IMR-90 (cell line): ENCODE data around the gene HLA-DMB. TPM values are rescaled to one million over a fixed set of nuclear protein-coding genes. Genes with fewer than 3 reads are reported as not detected.
A peak's percentile ranks its signal among the peaks of the same experiment; 100 is the strongest.

Source experiments
- ATAC-seq: fragments of 200-7000 bp; cut with Tn5 transposase; 2 replicates; pipeline ENCODE4 v1.9.1; 2020; ENCODE audit warnings: low read depth, mild to moderate bottlenecking, moderate library complexity
- BruUV-seq: library from RNA; stranded (reverse); fragments of 400-500 nt; replicated peaks from 2 replicates; lab custom pipeline; 2021; lab: Mats Ljungman, UMichigan
- CTCF ChIA-PET: fragments of 300-600 bp; formaldehyde crosslinking; extraction: SDS; loops from one replicate; lab custom pipeline; 2021; ENCODE audit warnings: antibody characterized with exemption; lab: Yijun Ruan, JAX
- POLR2A ChIA-PET: fragments of 300-600 bp; sonication (Branson Sonifier 250); formaldehyde crosslinking; loops from one replicate; lab custom pipeline; 2022; ENCODE audit warnings: antibody characterized with exemption; ENCODE audit not compliant: unreplicated experiment; lab: Charles Lee
- DNase-seq: peaks from one replicate; pipeline ENCODE4 v3.0.0; 2013
- H2AFZ ChIP-seq: replicated peaks from 2 replicates; pipeline ENCODE3; 2013; ENCODE audit warnings: low read length, mild to moderate bottlenecking; ENCODE audit not compliant: poor library complexity
- H2AK5ac ChIP-seq: 2 replicates; pipeline ENCODE4 v1.6.1; 2013; ENCODE audit warnings: low read depth, low read length, inconsistent platforms
- H2AK9ac ChIP-seq: replicated peaks from 2 replicates; pipeline ENCODE3; 2013; ENCODE audit warnings: mild to moderate bottlenecking, low read depth, low read length, moderate library complexity; ENCODE audit not compliant: poor library complexity
- H2BK120ac ChIP-seq: 2 replicates; pipeline ENCODE4 v1.6.1; 2013; ENCODE audit warnings: low read depth, low read length, inconsistent platforms
- H2BK15ac ChIP-seq: 3 replicates; pipeline ENCODE4 v1.6.1; 2013; ENCODE audit warnings: low read depth, low read length, inconsistent platforms
- H2BK20ac ChIP-seq: 2 replicates; pipeline ENCODE4 v1.6.1; 2013; ENCODE audit warnings: low read depth, mild to moderate bottlenecking, inconsistent platforms, low read length, moderate library complexity
- H2BK5ac ChIP-seq: 2 replicates; pipeline ENCODE4 v1.6.1; 2013; ENCODE audit warnings: mild to moderate bottlenecking, low read depth, low read length, inconsistent platforms; ENCODE audit not compliant: poor library complexity, severe bottlenecking
- H3K14ac ChIP-seq: replicated peaks from 2 replicates; pipeline ENCODE4 v1.6.1; 2013; ENCODE audit warnings: low read depth, low read length, inconsistent platforms
- H3K18ac ChIP-seq: 2 replicates; pipeline ENCODE4 v1.6.1; 2013; ENCODE audit warnings: low read depth, low read length, control low read depth
- H3K23ac ChIP-seq: 2 replicates; pipeline ENCODE4 v1.6.1; 2013; ENCODE audit warnings: low read depth, low read length, inconsistent platforms
- H3K27ac ChIP-seq: 2 replicates; pipeline ENCODE4 v1.5.1; 2013; ENCODE audit warnings: mild to moderate bottlenecking, control low read depth, low read length; ENCODE audit not compliant: insufficient read depth
- H3K27me3 ChIP-seq: 2 replicates; pipeline ENCODE4 v1.6.1; 2013; ENCODE audit warnings: low read length; ENCODE audit not compliant: control insufficient read depth, insufficient read depth
- H3K36me3 ChIP-seq: 2 replicates; pipeline ENCODE4 v1.6.1; 2013; ENCODE audit warnings: low read length, mixed read lengths; ENCODE audit not compliant: control insufficient read depth, insufficient read depth
- H3K4ac ChIP-seq: 2 replicates; pipeline ENCODE4 v1.6.1; 2013; ENCODE audit warnings: low read depth, low read length, inconsistent platforms
- H3K4me1 ChIP-seq: 2 replicates; pipeline ENCODE4 v1.6.1; 2013; ENCODE audit warnings: low read length, mixed read lengths; ENCODE audit not compliant: control insufficient read depth, insufficient read depth
- H3K4me2 ChIP-seq: 2 replicates; pipeline ENCODE4 v1.6.1; 2013; ENCODE audit warnings: low read depth, mild to moderate bottlenecking, control low read depth, low read length, moderate library complexity
- H3K4me3 ChIP-seq: 2 replicates; pipeline ENCODE4 v1.5.1; 2013; ENCODE audit warnings: low read depth, mild to moderate bottlenecking, control low read depth, low read length, moderate library complexity; ENCODE audit not compliant: insufficient read depth
- H3K56ac ChIP-seq: 2 replicates; pipeline ENCODE4 v1.6.1; 2013; ENCODE audit warnings: low read length, inconsistent platforms; ENCODE audit not compliant: insufficient read depth; ENCODE audit errors: extremely low read depth
- H3K79me1 ChIP-seq, 2 experiments: 2 replicates each; pipeline ENCODE4 v1.6.1; 2013; ENCODE audit warnings: low read length in 2 of 2, inconsistent platforms in 1 of 2, low read depth in 1 of 2
- H3K9ac ChIP-seq: 2 replicates; pipeline ENCODE4 v1.6.1; 2013; ENCODE audit warnings: low read depth, low read length, control low read depth
- H3K9me1 ChIP-seq: 2 replicates; pipeline ENCODE4 v1.6.1; 2013; ENCODE audit warnings: low read length, inconsistent platforms; ENCODE audit not compliant: insufficient read depth
- H3K9me3 ChIP-seq: 2 replicates; pipeline ENCODE4 v1.6.1; 2013; ENCODE audit warnings: low read length; ENCODE audit not compliant: control insufficient read depth, insufficient read depth
- H4K20me1 ChIP-seq: 2 replicates; pipeline ENCODE4 v1.6.1; 2013; ENCODE audit warnings: low read length, inconsistent platforms; ENCODE audit not compliant: insufficient read depth
- H4K5ac ChIP-seq: 2 replicates; pipeline ENCODE4 v1.6.1; 2013; ENCODE audit warnings: mild to moderate bottlenecking, low read depth, low read length, control low read depth
- H4K8ac ChIP-seq, 2 experiments: 2 replicates each; pipeline ENCODE4 v1.6.1; 2013; ENCODE audit warnings: low read depth in 2 of 2, low read length in 2 of 2, control low read depth in 1 of 2, inconsistent platforms in 1 of 2
- H4K91ac ChIP-seq: 2 replicates; pipeline ENCODE4 v1.6.1; 2013; ENCODE audit warnings: low read depth, low read length, inconsistent platforms; ENCODE audit not compliant: insufficient read depth
- BHLHE40 ChIP-seq: fragments of 150-350 bp; IDR thresholded peaks from 2 replicates; pipeline ENCODE4 v1.6.1; 2016; ENCODE audit warnings: mild to moderate bottlenecking, low read depth, low read length
- CEBPB ChIP-seq: IDR thresholded peaks from 2 replicates; pipeline ENCODE4 v1.6.1; 2012; ENCODE audit warnings: low read depth, low read length, improper control_type of control experiment
- FOS ChIP-seq: fragments of 150-350 bp; IDR thresholded peaks from 2 replicates; pipeline ENCODE4 v1.6.1; 2016; ENCODE audit warnings: low read depth, low read length
- MAFK ChIP-seq: IDR thresholded peaks from 2 replicates; pipeline ENCODE4 v1.6.1; 2012; ENCODE audit warnings: low read depth, low read length, improper control_type of control experiment
- MXI1 ChIP-seq: IDR thresholded peaks from 2 replicates; pipeline ENCODE4 v1.6.1; 2012; ENCODE audit warnings: low read depth, mild to moderate bottlenecking, low read length, moderate library complexity, borderline replicate concordance
- NFE2L2 ChIP-seq: fragments of 150-350 bp; IDR thresholded peaks from 2 replicates; pipeline ENCODE4 v1.6.1; 2016; ENCODE audit warnings: low read depth, mild to moderate bottlenecking, low read length
- RAD21 ChIP-seq: IDR thresholded peaks from 2 replicates; pipeline ENCODE4 v1.6.1; 2012; ENCODE audit warnings: low read length, improper control_type of control experiment
- RCOR1 ChIP-seq: IDR thresholded peaks from 2 replicates; pipeline ENCODE4 v1.6.1; 2012; ENCODE audit warnings: mild to moderate bottlenecking, low read length, improper control_type of control experiment; ENCODE audit not compliant: insufficient replicate concordance
- RFX5 ChIP-seq: IDR thresholded peaks from 2 replicates; pipeline ENCODE4 v1.8.0; 2012; ENCODE audit warnings: low read depth, mild to moderate bottlenecking, low read length, moderate library complexity
- WGBS, 2 experiments: methylation state at CpG; one replicate each; pipeline versions ENCODE4 v1.1.5 to v1.1.7; 2013; ENCODE audit warnings: missing lambda C conversion rate in 2 of 2; ENCODE audit not compliant: insufficient read length in 1 of 2; ENCODE audit errors: extremely low coverage in 2 of 2; 5-methylcytosine and 5-hydroxymethylcytosine counted together
- dilution Hi-C: fragments of 300-500 bp; cut with HindIII; formaldehyde crosslinking; loops from one replicate; pipeline ENCODE4 v1.14.3; 2018; ENCODE audit warnings: low sequenced_read_pairs; ENCODE audit not compliant: unreplicated experiment
- in situ Hi-C: fragments of 300-500 bp; cut with MboI; formaldehyde crosslinking; loops from 3 replicates; pipeline ENCODE4 v1.14.3; 2019; ENCODE audit warnings: low sequenced_read_pairs, inconsistent platforms, mixed read lengths
- intact Hi-C: fragments of 100-400 bp; cut with micrococcal nuclease; formaldehyde crosslinking; loops from 2 replicates; pipeline ENCODE4 v1.10.0; 2022
- polyA plus RNA-seq, 3 experiments: library from polyadenylated mRNA; depleted of rRNA; stranded (reverse); fragments of >200 nt; gene quantifications; 2 replicates each; pipeline ENCODE4 v1.2.3, GENCODE V29; 2012; ENCODE audit warnings: low replicate concordance in 1 of 3
- total RNA-seq: library from RNA; depleted of rRNA; stranded (reverse); fragments of >200 nt; gene quantifications from 2 replicates; pipeline ENCODE4 v1.2.3, GENCODE V29; 2012
- TF ChIP-seq, protein P1 (sequence below): fragments of 150-350 bp; IDR thresholded peaks from 2 replicates; pipeline ENCODE4 v1.6.1; 2016; ENCODE audit warnings: low read depth, mild to moderate bottlenecking, low read length, moderate library complexity, borderline replicate concordance
- TF ChIP-seq, protein P2 (sequence below): conservative IDR thresholded peaks from 2 replicates; pipeline ENCODE4 v1.5.1; 2012; ENCODE audit warnings: mild to moderate bottlenecking, low read depth, low read length, improper control_type of control experiment

The HLA-DMB gene
- total and polyA plus RNA-seq, 2 of the 4 experiments (the other 2 are of a cell fraction): 0.18 to 0.19 TPM

DNA sequence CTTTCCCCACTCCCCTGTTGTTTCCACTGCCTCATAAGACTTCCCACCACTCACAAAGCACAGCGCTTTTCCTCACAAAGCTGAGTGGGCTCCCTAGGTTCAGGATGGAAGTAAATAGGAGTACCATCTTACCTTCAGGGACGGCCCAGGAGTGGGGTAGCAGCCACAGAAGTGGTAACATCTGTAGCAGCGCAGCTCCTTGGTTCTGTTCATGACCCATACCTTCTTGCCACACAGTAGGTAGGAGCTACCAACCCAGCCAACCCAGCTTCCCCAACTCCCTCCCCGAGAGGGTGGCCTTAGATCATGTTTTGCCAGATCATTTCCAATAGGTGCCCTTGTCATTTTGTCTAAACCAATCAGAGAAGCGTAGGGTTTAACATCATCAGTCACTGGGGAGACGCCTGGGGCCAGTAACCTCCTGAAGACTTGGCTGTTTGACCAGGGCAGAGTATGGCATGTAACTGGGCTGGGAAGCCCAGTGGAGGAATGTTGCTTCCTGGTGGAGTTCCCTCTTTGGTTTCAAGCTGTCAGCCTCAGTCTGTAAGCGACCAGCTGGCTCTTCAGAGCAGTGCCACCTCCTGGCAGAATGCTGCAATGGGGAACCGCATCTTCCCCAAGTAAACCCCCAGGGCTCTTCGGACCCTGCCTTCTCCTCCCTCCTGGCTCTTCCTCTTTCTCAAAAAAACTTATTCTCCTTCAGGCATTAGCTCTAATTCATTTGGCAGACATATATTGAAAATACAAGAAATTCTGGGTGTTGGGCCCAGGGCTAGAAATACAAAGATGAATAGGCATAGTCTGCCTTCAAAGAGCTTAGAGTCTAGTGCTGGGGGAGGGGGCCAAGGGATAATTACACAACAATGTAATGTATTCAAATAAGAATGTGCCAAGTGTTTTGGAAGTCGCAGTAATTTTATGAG, 12.2 kb upstream of the HLA-DMB start, which contains the start of gene HLA-DMA (continued):
- TF ChIP-seq MXI1 (0 out of 2 replicates have a peak, but pooled peaks have one; percentile 22), CEBPB (no peak), BHLHE40 (no peak), RFX5 (peak; percentile 100)

DNA sequence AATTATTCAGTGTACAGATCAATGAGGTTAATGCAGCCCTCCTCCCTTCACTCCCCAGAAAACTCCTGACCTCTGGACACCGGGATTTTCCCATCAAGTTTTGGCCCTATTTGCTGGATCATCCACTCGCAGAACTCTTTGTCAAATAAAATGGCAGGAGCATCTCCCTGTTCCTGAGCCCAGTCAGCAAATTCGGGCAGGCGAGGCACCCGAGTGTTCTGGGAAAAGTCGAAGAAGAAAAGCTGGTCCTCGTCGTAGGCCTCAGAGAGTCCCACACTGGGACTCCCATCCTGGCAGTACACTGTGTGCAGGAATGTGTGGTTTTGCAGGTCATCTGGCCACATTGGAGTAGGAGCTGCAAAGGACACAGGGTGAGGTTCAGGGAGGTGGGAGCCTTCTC, 9.6 kb upstream of the HLA-DMB start:
- H2AK9ac ChIP-seq: no peak overlapping the region
- H3K27me3 ChIP-seq: no peaks in the 10 kb centered on the region
- ChIA-PET POLR2A (interaction anchor here (0.8 kb wide), 1 partner anchor 23 kb away, joined by 3 read pairs; no protein-coding TSS in a partner anchor), CTCF (no interaction called here)
- DNase-seq: no peak
- H4K20me1 ChIP-seq: no peaks in the 10 kb centered on the region
- in situ Hi-C loops: loop anchor here (25.0 kb wide), 1 partner anchor 763 kb away; the partner anchor contains the start of genes AGER, AGPAT1, GPSM3 and PBX2
- dilution Hi-C loops: no loop called here
- no peak overlapping the region for H4K91ac ChIP-seq
- no peak overlapping the region for H2BK20ac ChIP-seq
- no peak overlapping the region for H3K9ac ChIP-seq
- H3K4me1 ChIP-seq: peaks cover 3% of the 10 kb centered on the region; the same call in 1 of the 2 replicates
- WGBS, 2 experiments: 80% methylated on average over 2 of the region's 8 CpGs; no CpG with 5 or more reads in 1 of the 2 experiments
- H3K4me2 ChIP-seq: no peak overlapping the region
- BruUV-seq: no TSS peak
- H2BK5ac ChIP-seq: no peak overlapping the region
- no peak overlapping the region; the same call in 2 of the 3 replicates for H2BK15ac ChIP-seq
- no peaks in the 10 kb centered on the region for H3K9me3 ChIP-seq
- H3K14ac ChIP-seq: no peak overlapping the region
- H4K5ac ChIP-seq: no peak overlapping the region
- no peak for ATAC-seq
- intact Hi-C loops: no loop called here
- H3K18ac ChIP-seq: no peak overlapping the region
- no peak overlapping the region for H2BK120ac ChIP-seq
- no peak overlapping the region for H3K56ac ChIP-seq
- H3K9me1 ChIP-seq: peaks cover 4% of the 10 kb centered on the region; the same call in 1 of the 2 replicates
- H3K36me3 ChIP-seq: no peaks in the 10 kb centered on the region
- H3K79me1 ChIP-seq: 0 out of 4 replicates have a peak, but pooled peaks cover 0 to 3% of the 10 kb centered on the region in 2 experiments
- no peak overlapping the region for H4K8ac ChIP-seq
- no peak overlapping the region; the same call in 1 of the 2 replicates for H2AK5ac ChIP-seq
- H2AFZ ChIP-seq: no peak overlapping the region
- no peak overlapping the region for H3K4ac ChIP-seq
- no peak overlapping the region for H3K23ac ChIP-seq
- no peak overlapping the region for H3K4me3 ChIP-seq
- H3K27ac ChIP-seq: no peak overlapping the region
- TF ChIP-seq, protein P1, sequence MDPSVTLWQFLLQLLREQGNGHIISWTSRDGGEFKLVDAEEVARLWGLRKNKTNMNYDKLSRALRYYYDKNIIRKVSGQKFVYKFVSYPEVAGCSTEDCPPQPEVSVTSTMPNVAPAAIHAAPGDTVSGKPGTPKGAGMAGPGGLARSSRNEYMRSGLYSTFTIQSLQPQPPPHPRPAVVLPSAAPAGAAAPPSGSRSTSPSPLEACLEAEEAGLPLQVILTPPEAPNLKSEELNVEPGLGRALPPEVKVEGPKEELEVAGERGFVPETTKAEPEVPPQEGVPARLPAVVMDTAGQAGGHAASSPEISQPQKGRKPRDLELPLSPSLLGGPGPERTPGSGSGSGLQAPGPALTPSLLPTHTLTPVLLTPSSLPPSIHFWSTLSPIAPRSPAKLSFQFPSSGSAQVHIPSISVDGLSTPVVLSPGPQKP: no peak
- TF ChIP-seq RAD21: no peak
- TF ChIP-seq MXI1: no peak
- no peak for TF ChIP-seq CEBPB
- no peak for TF ChIP-seq NFE2L2
- TF ChIP-seq MAFK: no peak
- TF ChIP-seq RCOR1: no peak
- TF ChIP-seq, protein P2, sequence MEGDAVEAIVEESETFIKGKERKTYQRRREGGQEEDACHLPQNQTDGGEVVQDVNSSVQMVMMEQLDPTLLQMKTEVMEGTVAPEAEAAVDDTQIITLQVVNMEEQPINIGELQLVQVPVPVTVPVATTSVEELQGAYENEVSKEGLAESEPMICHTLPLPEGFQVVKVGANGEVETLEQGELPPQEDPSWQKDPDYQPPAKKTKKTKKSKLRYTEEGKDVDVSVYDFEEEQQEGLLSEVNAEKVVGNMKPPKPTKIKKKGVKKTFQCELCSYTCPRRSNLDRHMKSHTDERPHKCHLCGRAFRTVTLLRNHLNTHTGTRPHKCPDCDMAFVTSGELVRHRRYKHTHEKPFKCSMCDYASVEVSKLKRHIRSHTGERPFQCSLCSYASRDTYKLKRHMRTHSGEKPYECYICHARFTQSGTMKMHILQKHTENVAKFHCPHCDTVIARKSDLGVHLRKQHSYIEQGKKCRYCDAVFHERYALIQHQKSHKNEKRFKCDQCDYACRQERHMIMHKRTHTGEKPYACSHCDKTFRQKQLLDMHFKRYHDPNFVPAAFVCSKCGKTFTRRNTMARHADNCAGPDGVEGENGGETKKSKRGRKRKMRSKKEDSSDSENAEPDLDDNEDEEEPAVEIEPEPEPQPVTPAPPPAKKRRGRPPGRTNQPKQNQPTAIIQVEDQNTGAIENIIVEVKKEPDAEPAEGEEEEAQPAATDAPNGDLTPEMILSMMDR: no peak
- no peak for TF ChIP-seq FOS
